Measurements from ENCODE around the gene BATF3. TPM values are rescaled to one million over a fixed set of nuclear protein-coding genes. Genes with fewer than 3 reads are reported as not detected.

Gene BATF3
- total and polyA plus RNA-seq, 2 of the 4 experiments (the other 2 are of a cell fraction): 1.6 to 3.9 TPM

DNA sequence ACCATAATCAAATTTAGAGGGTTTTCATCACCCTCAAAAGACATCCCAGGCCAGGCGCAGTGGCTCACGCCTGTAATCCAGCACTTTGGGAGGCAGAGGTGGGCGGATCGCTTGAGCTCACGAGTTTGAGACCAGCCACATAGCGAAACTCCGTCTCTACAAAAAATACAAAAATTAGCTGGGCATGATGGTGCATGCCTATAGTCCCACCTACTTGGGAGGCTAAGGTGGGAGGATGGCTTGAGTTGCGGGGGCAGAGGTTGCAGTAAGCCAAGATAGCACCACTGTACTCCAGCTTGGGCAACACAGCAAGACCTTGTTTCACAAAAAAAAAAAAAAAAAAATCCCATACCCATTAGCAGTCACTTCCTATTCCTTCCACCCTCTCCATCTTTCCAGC is 33.5 kb upstream of the BATF3 start:
- ChIA-PET CTCF (no interaction called here), POLR2A (ENCODE audit: unreplicated experiment) (no interaction called here)
- WGBS, 2 experiments (ENCODE audit: extremely low coverage in 2 of 2, insufficient read length in 1 of 2): no CpG with 5 or more reads among the region's 8 CpGs
- Histone ChIP-seq H3K27ac (ENCODE audit: insufficient read depth, low read length) (no peak overlapping the region), H3K4me1 (ENCODE audit: control insufficient read depth, insufficient read depth, low read length) (no peaks in the 10 kb centered on the region), H3K9ac (ENCODE audit: low read depth, low read length) (no peak overlapping the region), H3K79me1 (ENCODE audit: low read depth in 1 of 2, low read length in 2 of 2) (no peaks in the 10 kb centered on the region), H2AK5ac (ENCODE audit: low read depth, low read length) (no peak overlapping the region), H3K18ac (ENCODE audit: low read depth, low read length) (no peak overlapping the region), H4K91ac (ENCODE audit: insufficient read depth, low read depth, low read length) (no peak overlapping the region), H2BK15ac (ENCODE audit: low read depth, low read length) (no peak overlapping the region), H2BK20ac (ENCODE audit: low read depth, low read length) (no peak overlapping the region), H3K56ac (ENCODE audit: extremely low read depth, insufficient read depth, low read length) (no peak overlapping the region), H3K4ac (ENCODE audit: low read depth, low read length) (no peak overlapping the region), H2AFZ (replicated peaks; ENCODE audit: low read length, poor library complexity) (no peak overlapping the region), H3K9me1 (ENCODE audit: insufficient read depth, low read length) (no peaks in the 10 kb centered on the region), H3K14ac (replicated peaks; ENCODE audit: low read depth, low read length) (no peak overlapping the region), H3K4me3 (ENCODE audit: insufficient read depth, low read depth, low read length) (no peak overlapping the region), H3K9me3 (ENCODE audit: control insufficient read depth, insufficient read depth, low read length) (no peaks in the 10 kb centered on the region), H2BK5ac (ENCODE audit: low read depth, low read length, poor library complexity, severe bottlenecking) (no peak overlapping the region), H2AK9ac (replicated peaks; ENCODE audit: low read depth, low read length, poor library complexity) (no peak overlapping the region), H2BK120ac (ENCODE audit: low read depth, low read length) (no peak overlapping the region), H3K23ac (ENCODE audit: low read depth, low read length) (no peak overlapping the region), H3K27me3 (ENCODE audit: control insufficient read depth, insufficient read depth, low read length) (no peaks in the 10 kb centered on the region), H3K4me2 (ENCODE audit: low read depth, low read length) (no peak overlapping the region), H4K5ac (ENCODE audit: low read depth, low read length) (no peak overlapping the region), H4K20me1 (ENCODE audit: insufficient read depth, low read length) (no peaks in the 10 kb centered on the region), H4K8ac (ENCODE audit: low read depth in 2 of 2, low read length in 2 of 2) (no peak overlapping the region), H3K36me3 (ENCODE audit: control insufficient read depth, insufficient read depth, low read length) (no peaks in the 10 kb centered on the region)
- dilution Hi-C loops (cut with HindIII; ENCODE audit: low sequenced_read_pairs, unreplicated experiment) (no loop called here), in situ Hi-C loops (cut with MboI; ENCODE audit: low sequenced_read_pairs) (no loop called here), intact Hi-C loops (cut with micrococcal nuclease) (no loop called here)
- no TSS peak for BruUV-seq (replicated peaks)
- TF ChIP-seq CEBPB (IDR thresholded peaks at IDR 0.05; ENCODE audit: low read depth, low read length) (no peak), BHLHE40 (IDR thresholded peaks at IDR 0.05; ENCODE audit: low read depth, low read length) (no peak), RFX5 (IDR thresholded peaks at IDR 0.05; ENCODE audit: low read depth, low read length) (no peak), CHD1 (IDR thresholded peaks at IDR 0.05; ENCODE audit: low read depth, low read length) (no peak), RCOR1 (IDR thresholded peaks at IDR 0.05; ENCODE audit: insufficient replicate concordance, low read length) (no peak), MAZ (IDR thresholded peaks at IDR 0.05; ENCODE audit: borderline replicate concordance, low read depth, low read length) (no peak), MXI1 (IDR thresholded peaks at IDR 0.05; ENCODE audit: borderline replicate concordance, low read depth, low read length) (no peak), MAFK (IDR thresholded peaks at IDR 0.05; ENCODE audit: low read depth, low read length) (no peak), SMC3 (IDR thresholded peaks at IDR 0.05; ENCODE audit: low read depth, low read length) (no peak)
- DNase-seq: no peak
- ATAC-seq (ENCODE audit: low read depth): no peak

Data from IMR-90 (cell line).